Activated CD8-positive, alpha-beta memory T cell treated with anti-CD3 and anti-CD28 coated beads for 24 hours (primary cell): Measurements from ENCODE around the gene SYPL1.

Experiments
- DNase-seq: peaks from one replicate; pipeline ENCODE4 v3.0.0-alpha.2; 2020

SYPL1 gene

GRCh38 chr7:106048706-106049020 is 63.4 kb downstream of the SYPL1 start:
- DNase-seq = no peak

GRCh38 chr7:106047818-106048705 is 64.0 kb downstream of the SYPL1 start:
- DNase-seq = no peak

- DNase-seq = no peak
Observed at GRCh38 chr7:106047184-106047583, 64.9 kb downstream of the SYPL1 start.

DNA sequence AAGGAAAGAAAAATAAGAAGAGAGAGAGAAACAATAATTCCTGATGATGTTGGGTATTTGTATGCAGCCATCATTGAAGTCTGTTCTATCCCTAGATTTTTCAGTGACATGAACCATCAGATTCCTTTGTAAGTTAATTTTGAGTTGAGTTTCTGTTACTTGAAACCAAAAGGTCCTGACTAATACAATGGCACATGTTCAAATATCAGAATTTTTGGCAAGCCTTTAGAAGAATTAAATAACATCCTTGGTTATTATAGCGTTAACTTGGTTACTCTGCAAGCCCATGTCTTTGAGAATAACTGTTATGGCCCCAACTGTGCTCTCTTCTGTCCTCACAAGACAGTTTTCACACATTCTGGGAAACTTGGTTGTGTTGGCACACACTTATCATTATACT is 66.5 kb downstream of the SYPL1 start:
- no peak for DNase-seq

DNA sequence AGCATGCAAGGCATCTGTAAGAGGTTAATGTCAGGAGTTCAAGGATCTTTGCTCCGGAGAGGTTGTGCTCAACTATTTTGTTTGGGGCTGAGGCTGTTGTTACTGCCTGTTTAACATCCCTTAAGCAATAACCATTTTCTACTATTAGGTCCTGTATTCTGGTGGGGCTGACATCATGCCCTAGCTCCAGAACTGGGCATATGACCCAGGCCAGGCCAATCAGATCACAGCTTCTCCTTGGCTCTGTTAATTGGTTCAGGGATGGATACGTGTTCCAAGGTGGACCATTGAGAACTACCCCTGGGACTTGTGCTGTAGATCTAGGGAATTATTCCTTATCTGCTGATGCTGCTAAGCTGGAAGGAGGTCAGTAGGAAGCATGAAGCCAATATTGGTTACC is 67.0 kb downstream of the SYPL1 start:
- DNase-seq = no peak

- DNase-seq = no peak
Observed at GRCh38 chr7:106042196-106042611, 69.9 kb downstream of the SYPL1 start.

DNA sequence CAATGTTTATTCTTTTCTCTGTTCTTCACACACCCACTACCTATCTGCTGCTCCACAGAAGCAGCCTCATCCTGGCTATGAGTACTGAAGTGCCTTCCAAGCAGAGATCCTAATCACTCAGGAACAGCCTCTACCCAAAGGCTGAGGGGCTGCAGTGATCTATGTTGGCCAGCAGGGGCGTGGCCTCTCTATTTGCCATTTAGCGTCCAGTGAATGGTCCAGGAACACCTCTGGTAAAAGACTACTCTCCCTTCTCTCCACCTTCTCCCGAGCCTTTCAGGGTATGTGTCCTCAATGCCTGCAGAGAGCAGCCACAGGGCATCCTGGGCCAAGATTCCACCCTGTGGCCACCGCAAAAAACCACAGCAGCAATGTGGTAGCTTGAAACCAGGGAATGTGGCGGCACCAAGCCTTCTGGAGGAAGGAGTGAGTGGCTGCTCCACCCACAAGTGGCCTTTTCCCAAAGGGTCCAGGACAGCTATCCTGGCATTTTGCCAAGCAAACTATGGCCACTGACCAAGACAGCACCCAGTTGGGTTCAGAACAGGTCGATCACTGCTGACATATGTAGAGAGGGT is 70.9 kb downstream of the SYPL1 start:
- peak; percentile 67 for DNase-seq
